Left lung (tissue), 10 donors: ENCODE measurements around the gene B9D1. TPM values are rescaled to one million over a fixed set of nuclear protein-coding genes. Genes with fewer than 3 reads are reported as not detected.

Experiments
- ATAC-seq: fragments of 200-7000 bp; cut with Tn5 transposase; one replicate; pipeline ENCODE4 v1.9.1; 2020; ENCODE audit warnings: moderate library complexity
- DNase-seq, 4 donors: peaks; one replicate each; pipeline ENCODE4 v3.0.0-alpha.2; 2013 to 2020
- H3K27ac ChIP-seq, 2 donors: fragments of 200-600 bp; sonication (generic) in 1 of 2; one replicate each; pipeline versions ENCODE4 v1.5.0 to v1.8.0; 2020 to 2021
- H3K27me3 ChIP-seq, 2 donors: fragments of 200-600 bp; sonication (generic) in 1 of 2; one replicate each; pipeline versions ENCODE4 v1.5.0 to v1.8.0; 2020 to 2021
- H3K36me3 ChIP-seq, 2 donors: fragments of 200-600 bp; sonication (generic) in 1 of 2; one replicate each; pipeline versions ENCODE4 v1.5.0 to v1.8.0; 2020 to 2021
- H3K4me1 ChIP-seq, 2 donors: fragments of 200-600 bp; one replicate each; pipeline ENCODE4 v1.8.0; 2021
- H3K4me3 ChIP-seq, 2 donors: fragments of 200-600 bp; sonication (generic) in 1 of 2; one replicate each; pipeline versions ENCODE4 v1.5.0 to v1.8.0; 2020 to 2021; ENCODE audit warnings: mild to moderate bottlenecking in 1 of 2
- H3K9me3 ChIP-seq, 2 donors: fragments of 200-600 bp; sonication (generic) in 1 of 2; one replicate each; pipeline versions ENCODE4 v1.5.0 to v1.8.0; 2020 to 2021
- CTCF ChIP-seq, 2 donors: fragments of 200-600 bp; sonication (generic) in 1 of 2; IDR thresholded peaks; one replicate each; pipeline versions ENCODE4 v1.5.0 to v1.8.0; 2021; ENCODE audit warnings: antibody characterized with exemption in 2 of 2
- intact Hi-C, 2 donors: fragments of 100-400 bp; cut with DNase I; formaldehyde crosslinking; loops; one replicate each; pipeline versions ENCODE4 v1.11.2 to v1.14.2; 2022
- polyA plus RNA-seq, 6 donors: library from polyadenylated mRNA; unstranded; fragments of 120-200 nt; gene quantifications; one replicate each; pipeline ENCODE4 v1.2.1, GENCODE V29; 2013; ENCODE audit not compliant: insufficient read length in 6 of 6
- total RNA-seq, 2 donors: library from RNA; stranded (reverse); fragmentation: NEBNext Ultra II Directional; extraction: Animal tissue kit (Norgen Biotek cat#: 25700); gene quantifications; one replicate each; pipeline ENCODE4 v1.2.1, GENCODE V29; 2021
- donor health status: DM: no; HTN: yes; CAD: no.
- donor health status: DM: no; HTN: no; CAD: no.

Gene B9D1
- total and polyA plus RNA-seq, 8 donors: 11.4 to 24.1 (median 21.1) TPM

GRCh38 chr17:19375732-19376131 is 13.2 kb upstream of the B9D1 start:
- DNase-seq (peak in 2 of 4 donors; percentile 72 to 84), ATAC-seq (no peak)
- H3K4me1 ChIP-seq: peaks cover 10 to 47% of the 10 kb centered on the region in 2 donors
- TF ChIP-seq CTCF (IDR thresholded peaks at IDR 0.05): no peak
- no peaks in the 10 kb centered on the region for H3K9me3 ChIP-seq
- no peak overlapping the region for H3K4me3 ChIP-seq
- H3K36me3 ChIP-seq: peaks cover 0 to 14% of the 10 kb centered on the region in 2 donors
- intact Hi-C loops: loop anchor here in 1 of 2 donors (10.0 kb wide), 1 partner anchor 69 kb away; no protein-coding TSS in a partner anchor
- H3K27me3 ChIP-seq: no peaks in the 10 kb centered on the region
- H3K27ac ChIP-seq: no peak overlapping the region

- no peak for ATAC-seq
- TF ChIP-seq CTCF (IDR thresholded peaks at IDR 0.05): no peak
- H3K27me3 ChIP-seq: no peaks in the 10 kb centered on the region
- no peaks in the 10 kb centered on the region for H3K36me3 ChIP-seq
- DNase-seq: peak in 1 of 4 donors; percentile 28
- intact Hi-C loops: loop anchor here in 1 of 2 donors (10.0 kb wide), 1 partner anchor 71 kb away; no protein-coding TSS in a partner anchor
- no peaks in the 10 kb centered on the region for H3K9me3 ChIP-seq
- H3K27ac ChIP-seq: no peak overlapping the region
- H3K4me3 ChIP-seq: no peak overlapping the region
- peaks cover 4 to 50% of the 10 kb centered on the region in 2 donors for H3K4me1 ChIP-seq
These were observed 11.6 kb upstream of the B9D1 start for GRCh38 chr17:19374136-19374535.

- intact Hi-C loops: loop anchor here in 1 of 2 donors (10.0 kb wide), 1 partner anchor 72 kb away; no protein-coding TSS in a partner anchor
- ATAC-seq (no peak), DNase-seq (no peak)
- H3K4me1 ChIP-seq: peaks cover 0 to 45% of the 10 kb centered on the region in 2 donors
- no peaks in the 10 kb centered on the region for H3K36me3 ChIP-seq
- no peaks in the 10 kb centered on the region for H3K9me3 ChIP-seq
- no peak overlapping the region for H3K4me3 ChIP-seq
- no peak for TF ChIP-seq CTCF (IDR thresholded peaks at IDR 0.05)
- H3K27ac ChIP-seq: no peak overlapping the region
- no peaks in the 10 kb centered on the region for H3K27me3 ChIP-seq
These were observed 10.5 kb upstream of the B9D1 start for GRCh38 chr17:19372866-19373504.

GRCh38 chr17:19372439-19372838 is 9.9 kb upstream of the B9D1 start:
- ATAC-seq (no peak), DNase-seq (no peak)
- no peaks in the 10 kb centered on the region for H3K27me3 ChIP-seq
- H3K4me1 ChIP-seq: peaks cover 0 to 45% of the 10 kb centered on the region in 2 donors
- H3K36me3 ChIP-seq: no peaks in the 10 kb centered on the region
- TF ChIP-seq CTCF (IDR thresholded peaks at IDR 0.05): no peak
- H3K9me3 ChIP-seq: no peaks in the 10 kb centered on the region
- no peak overlapping the region for H3K4me3 ChIP-seq
- no peak overlapping the region for H3K27ac ChIP-seq
- intact Hi-C loops: loop anchor here in 1 of 2 donors (10.0 kb wide), 1 partner anchor 72 kb away; no protein-coding TSS in a partner anchor

GRCh38 chr17:19372011-19372370 is 9.5 kb upstream of the B9D1 start:
- DNase-seq (no peak), ATAC-seq (no peak)
- H3K36me3 ChIP-seq: no peaks in the 10 kb centered on the region
- intact Hi-C loops: loop anchor here in 1 of 2 donors (10.0 kb wide), 1 partner anchor 73 kb away; no protein-coding TSS in a partner anchor
- H3K27ac ChIP-seq: no peak overlapping the region
- H3K27me3 ChIP-seq: no peaks in the 10 kb centered on the region
- no peaks in the 10 kb centered on the region for H3K9me3 ChIP-seq
- H3K4me3 ChIP-seq: no peak overlapping the region
- TF ChIP-seq CTCF (IDR thresholded peaks at IDR 0.05): no peak
- peaks cover 0 to 42% of the 10 kb centered on the region in 2 donors for H3K4me1 ChIP-seq
